RWPE1 (cell line): ENCODE results near the gene RPAIN.

Source experiments
- CTCF ChIA-PET: fragments of 350-600 bp; sonication (Branson Sonifier 250); formaldehyde crosslinking; extraction: SDS; loops from one replicate; lab custom pipeline; 2021; lab: Yijun Ruan, JAX
- POLR2A ChIA-PET: fragments of 400-600 bp; formaldehyde crosslinking; extraction: SDS; loops from one replicate; lab custom pipeline; 2020; ENCODE audit warnings: antibody characterized with exemption; ENCODE audit not compliant: low non-redundant PET; lab: Yijun Ruan, JAX
- DNase-seq: peaks from one replicate; pipeline ENCODE4 v3.0.0; 2012; ENCODE audit warnings: low spot score
- H3K27ac ChIP-seq: fragments of 450-650 bp; 2 replicates; pipeline ENCODE4 v1.5.1; 2017
- TF ChIP-seq, protein P1 (sequence below): fragments of 450-650 bp; conservative IDR thresholded peaks from 2 replicates; pipeline ENCODE4 v1.5.1; 2017; ENCODE audit warnings: low read depth, mild to moderate bottlenecking

RPAIN gene

DNA sequence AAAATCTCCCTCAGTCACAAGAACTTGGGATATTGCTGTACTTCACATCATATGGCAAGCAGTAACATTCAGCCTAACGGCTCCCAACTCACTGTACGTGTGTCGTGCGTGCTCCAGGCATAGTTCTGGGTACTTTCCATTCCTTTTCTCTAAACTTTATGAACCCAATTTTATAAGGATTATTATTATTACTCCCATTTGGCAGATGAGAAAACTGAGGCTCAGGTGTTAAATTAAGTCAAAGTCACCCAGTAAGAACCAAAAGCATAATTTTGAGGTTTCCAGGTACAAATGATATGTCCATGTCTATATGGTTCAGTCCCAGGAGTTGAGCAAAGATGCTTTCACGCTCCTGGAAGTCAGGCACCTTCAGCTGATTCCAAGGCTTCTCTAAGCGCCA lies 23.7 kb downstream of the RPAIN start:
- POLR2A ChIA-PET, result no interaction called here
- TF ChIP-seq, protein P1, sequence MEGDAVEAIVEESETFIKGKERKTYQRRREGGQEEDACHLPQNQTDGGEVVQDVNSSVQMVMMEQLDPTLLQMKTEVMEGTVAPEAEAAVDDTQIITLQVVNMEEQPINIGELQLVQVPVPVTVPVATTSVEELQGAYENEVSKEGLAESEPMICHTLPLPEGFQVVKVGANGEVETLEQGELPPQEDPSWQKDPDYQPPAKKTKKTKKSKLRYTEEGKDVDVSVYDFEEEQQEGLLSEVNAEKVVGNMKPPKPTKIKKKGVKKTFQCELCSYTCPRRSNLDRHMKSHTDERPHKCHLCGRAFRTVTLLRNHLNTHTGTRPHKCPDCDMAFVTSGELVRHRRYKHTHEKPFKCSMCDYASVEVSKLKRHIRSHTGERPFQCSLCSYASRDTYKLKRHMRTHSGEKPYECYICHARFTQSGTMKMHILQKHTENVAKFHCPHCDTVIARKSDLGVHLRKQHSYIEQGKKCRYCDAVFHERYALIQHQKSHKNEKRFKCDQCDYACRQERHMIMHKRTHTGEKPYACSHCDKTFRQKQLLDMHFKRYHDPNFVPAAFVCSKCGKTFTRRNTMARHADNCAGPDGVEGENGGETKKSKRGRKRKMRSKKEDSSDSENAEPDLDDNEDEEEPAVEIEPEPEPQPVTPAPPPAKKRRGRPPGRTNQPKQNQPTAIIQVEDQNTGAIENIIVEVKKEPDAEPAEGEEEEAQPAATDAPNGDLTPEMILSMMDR, result no peak
- H3K27ac ChIP-seq, result no peak overlapping the region
- no peak for DNase-seq
- CTCF ChIA-PET, result interaction anchor here (0.6 kb wide), 1 partner anchor 252 kb away, joined by 3 read pairs; no protein-coding TSS in a partner anchor

DNA sequence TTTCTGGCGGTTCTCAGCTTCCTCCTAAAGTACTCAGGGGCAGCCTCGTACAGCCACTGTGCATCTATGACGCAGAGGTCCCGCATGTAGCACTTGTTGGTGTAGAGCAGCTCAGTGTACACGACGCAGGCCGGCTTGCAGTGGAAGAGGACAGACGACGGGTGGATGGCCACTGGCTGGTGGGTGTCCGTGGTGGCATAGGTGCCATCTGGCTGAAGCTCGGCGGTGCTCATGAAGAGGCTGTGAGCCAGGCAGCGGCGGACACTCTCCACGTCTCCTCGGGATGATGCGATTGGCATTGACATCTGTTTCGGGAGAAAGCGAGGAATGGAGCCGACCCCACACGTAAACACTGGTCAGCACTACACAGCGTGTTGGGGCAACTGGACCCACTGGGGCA lies 24.2 kb downstream of the RPAIN start:
- no peak overlapping the region for H3K27ac ChIP-seq
- DNase-seq, result no peak
- ChIA-PET POLR2A (no interaction called here), CTCF (interaction anchor here (0.6 kb wide), 1 partner anchor 252 kb away, joined by 3 read pairs; no protein-coding TSS in a partner anchor)
- TF ChIP-seq, protein P1, result no peak

DNA sequence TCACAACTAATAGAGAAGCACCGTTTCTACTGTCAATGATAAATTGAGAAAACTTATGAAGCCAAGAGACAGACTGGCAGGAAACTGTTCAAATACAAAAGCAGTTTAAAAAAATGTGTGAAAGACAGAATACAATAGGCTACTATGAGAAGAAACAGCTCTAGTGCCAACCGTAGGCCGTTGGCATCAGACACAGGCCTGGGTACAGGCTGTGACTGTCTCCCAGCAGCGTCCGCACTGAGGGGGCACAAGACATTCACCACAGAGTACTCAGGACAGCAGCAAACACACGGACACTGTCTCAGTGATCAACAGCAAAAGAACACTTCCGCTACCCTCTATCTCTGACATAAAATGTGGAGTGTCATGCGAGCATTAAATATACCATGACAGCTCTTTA lies 26.8 kb downstream of the RPAIN start:
- ChIA-PET POLR2A (interaction anchor here (0.6 kb wide), 1 partner anchor 610 kb away, joined by 3 read pairs; no protein-coding TSS in a partner anchor), CTCF (interaction anchor here (0.6 kb wide), 1 partner anchor 69 kb away, joined by 3 read pairs; no protein-coding TSS in a partner anchor)
- H3K27ac ChIP-seq, result no peak overlapping the region
- TF ChIP-seq, protein P1, result no peak
- no peak for DNase-seq

DNA sequence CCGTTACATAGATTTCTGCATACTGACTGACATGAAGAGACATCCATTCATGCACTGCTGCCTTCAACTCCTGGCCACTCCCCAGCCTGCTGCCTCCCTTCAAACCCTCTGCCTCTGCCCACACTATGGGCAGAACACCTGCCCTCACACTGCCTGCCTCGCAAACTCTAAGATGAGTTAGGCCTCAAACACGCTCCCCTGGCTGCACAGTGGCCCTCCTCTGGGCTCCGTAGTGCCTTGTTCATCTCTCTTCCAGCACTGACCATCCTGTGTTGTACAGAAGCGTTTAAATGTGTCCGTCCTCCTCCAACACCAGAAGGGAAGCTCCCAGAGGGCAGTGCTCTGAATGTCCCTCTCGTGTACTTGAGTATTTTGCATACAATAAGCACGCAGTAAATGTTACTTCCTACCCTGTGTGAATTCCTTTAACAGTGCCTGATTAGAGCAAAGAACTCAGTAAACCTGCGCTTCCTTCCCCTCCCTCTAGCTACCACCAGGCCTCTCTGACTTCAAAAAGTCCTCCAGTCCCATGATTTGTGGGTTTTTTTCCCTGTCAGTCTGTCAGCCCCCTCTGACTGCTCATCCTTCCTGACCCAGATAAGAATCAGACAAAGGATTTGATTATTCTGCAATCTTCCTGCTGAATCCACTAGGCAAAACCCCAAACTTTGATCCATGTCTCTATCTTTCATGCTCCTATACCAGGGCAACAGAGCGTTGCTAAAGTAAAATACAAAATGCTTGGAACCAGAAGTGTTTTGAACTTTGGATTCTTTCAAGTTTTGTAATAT lies 44.9 kb downstream of the RPAIN start:
- TF ChIP-seq, protein P1, result no peak
- DNase-seq, result no peak
- no peak overlapping the region for H3K27ac ChIP-seq
- CTCF ChIA-PET, result no interaction called here
- POLR2A ChIA-PET, result no interaction called here

DNA sequence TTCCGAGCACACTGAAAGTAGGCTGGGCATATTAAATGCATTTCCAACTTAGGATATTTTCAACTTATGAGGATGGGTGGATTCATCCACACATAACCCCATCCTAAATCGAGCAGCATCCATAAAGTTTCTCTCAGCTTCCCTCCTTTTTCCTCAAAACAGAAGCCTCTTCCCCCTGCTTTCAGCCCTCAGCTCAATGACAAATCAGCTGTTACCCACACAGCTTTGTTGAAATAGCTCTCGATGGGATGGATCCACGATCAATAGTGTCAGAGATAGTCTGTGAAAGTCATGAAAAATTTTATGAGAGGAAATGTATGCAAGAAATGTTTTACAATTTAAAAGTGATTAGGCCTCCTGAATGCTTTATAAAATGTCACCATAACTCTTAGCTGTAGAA lies 46.3 kb downstream of the RPAIN start:
- no peak for DNase-seq
- ChIA-PET POLR2A (no interaction called here), CTCF (no interaction called here)
- H3K27ac ChIP-seq, result no peak overlapping the region
- TF ChIP-seq, protein P1, result no peak

DNA sequence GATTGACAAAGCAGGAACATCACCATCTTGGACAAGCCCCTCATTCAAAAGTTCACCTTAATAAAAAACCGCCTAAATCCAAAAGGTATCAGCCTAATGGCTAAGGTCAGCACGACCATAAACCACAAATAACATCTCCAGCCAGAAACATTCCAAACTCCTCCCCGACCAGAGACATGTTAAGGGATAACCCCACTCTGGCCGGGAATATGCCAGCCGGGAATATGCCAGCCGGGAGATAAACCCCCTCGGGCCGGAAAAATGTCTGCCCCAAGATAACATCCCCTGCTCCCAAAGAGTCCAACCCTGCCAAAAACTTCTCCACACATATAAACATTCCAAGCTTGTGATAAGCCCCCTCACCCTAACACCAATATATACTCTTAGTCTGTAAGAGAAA lies 47.4 kb downstream of the RPAIN start:
- TF ChIP-seq, protein P1, result no peak
- POLR2A ChIA-PET, result no interaction called here

More for the DNA sequence above, 47.4 kb downstream of the RPAIN start:
- CTCF ChIA-PET, result interaction anchor here (1.0 kb wide), 1 partner anchor 30 kb away, joined by 3 read pairs; no protein-coding TSS in a partner anchor
- peak; percentile 16 for DNase-seq
- no peak overlapping the region; the same call in 1 of the 2 replicates for H3K27ac ChIP-seq
